ENCODE measurements around the gene CBX2.
A peak's percentile ranks its signal among the peaks of the same experiment; 100 is the strongest.

CBX2 gene

DNA sequence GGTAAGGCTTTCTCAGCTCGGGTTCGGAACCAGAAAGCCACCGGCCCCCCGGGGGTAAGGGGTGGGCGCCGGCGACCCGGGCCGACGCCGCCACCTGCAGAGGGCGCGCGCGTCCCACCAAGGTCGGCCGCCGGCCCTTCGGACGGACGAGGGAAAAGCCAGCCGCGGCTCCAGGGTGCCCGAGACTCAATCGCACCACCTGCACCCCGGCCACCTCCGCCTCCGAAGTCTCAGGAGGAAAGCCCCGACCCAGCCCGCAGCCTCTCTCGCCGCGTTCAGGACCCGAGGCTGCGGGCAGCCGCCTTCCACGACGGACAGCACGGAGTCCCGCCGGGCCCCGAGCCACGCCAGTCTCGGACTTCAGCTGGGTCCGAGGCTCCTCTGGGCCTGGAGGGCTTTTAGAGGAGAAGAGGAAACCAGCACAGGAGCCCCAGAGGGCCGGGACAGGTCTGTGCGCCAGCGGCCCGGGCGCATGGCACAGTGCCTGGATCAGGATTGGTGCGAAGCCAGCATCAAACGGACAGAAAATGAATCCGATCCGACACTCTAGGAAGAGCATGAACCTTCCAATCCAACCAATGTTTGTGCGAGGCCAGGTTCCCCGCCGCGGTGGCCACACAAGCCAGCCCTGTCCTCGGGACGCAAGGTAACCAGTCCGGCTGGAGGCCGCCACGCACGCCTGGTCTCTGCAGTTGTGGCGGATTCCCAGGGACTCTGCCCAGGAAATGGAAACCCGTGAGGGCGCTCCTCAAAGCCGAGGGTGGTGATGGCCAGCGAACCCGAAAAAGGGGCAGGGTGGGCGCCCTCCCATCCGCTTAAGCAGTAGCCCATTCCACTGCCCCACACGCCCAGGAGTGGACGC is 12.2 kb downstream of the CBX2 start:
- DNase-seq: no peak

- DNase-seq: no peak
These were observed 13.1 kb downstream of the CBX2 start for GRCh38 chr17:79790805-79791734.

- DNase-seq: no peak
These were observed 13.8 kb downstream of the CBX2 start for GRCh38 chr17:79791735-79792161.

- no peak for DNase-seq
These were observed 14.5 kb downstream of the CBX2 start for GRCh38 chr17:79792341-79792871.

DNA sequence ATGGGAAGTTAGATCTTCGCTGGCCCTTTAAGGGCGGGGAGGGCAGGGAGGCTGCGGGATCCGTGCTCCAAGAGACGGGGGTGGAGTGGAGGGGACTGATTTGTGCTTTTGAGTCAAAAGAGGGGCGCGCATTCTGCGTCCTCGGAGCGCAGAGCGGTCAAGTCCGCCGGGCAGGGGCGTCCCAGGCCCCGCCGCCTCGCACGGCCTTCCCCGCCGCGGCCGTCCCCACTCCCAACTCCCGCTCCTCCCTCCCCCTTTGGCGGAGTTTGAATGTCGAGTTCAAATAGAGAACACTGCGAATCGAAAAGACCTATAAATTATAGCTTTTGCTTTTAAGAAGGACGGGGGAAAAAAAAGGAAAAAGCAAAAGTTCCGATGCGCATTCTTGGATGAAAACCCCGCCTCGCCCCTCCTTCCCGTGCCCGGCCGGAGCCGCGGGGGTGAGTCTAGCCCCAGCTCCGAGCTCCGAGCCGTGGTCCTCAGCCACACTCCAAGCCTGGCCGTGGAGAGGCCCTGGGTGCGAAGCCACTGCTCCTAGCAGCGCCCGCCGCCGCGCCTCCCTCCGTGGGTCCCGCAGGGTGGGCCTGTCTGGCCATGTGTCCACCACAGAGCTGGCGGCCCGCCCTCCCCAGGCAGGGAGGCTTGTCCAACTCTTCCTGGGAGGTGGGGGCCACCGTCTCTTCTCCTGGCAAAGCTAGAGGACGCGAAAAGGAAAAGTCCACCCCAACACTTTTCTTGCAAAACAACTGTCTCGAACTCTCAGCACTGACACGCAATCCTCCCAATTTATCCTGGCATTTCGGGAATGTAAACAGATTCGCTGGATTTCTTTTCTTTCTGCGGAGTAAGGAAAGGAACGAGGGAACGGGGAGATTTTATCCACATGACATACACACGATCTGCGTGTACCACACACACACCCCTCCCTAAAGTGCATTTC is 15.3 kb downstream of the CBX2 start:
- no peak for DNase-seq

DNA sequence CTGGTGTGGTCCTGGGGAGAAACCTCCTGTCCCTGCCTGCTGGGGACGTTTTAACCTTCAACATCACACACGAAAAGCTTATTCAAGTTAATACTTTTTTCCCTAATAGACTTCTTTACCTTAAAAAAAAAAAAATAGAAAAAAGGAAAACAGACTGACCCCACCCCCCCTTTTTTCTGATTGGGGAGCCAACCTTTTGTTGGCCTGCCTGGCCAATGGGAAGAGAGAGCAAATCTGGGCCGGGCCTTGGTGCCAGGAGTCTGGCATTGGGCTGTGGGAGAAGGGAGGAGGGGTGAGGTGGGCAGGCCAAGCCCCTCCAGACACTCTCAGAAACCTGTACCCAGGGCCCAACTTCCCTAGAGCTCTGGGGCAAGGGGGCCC is 16.0 kb downstream of the CBX2 start:
- no peak for DNase-seq

DNA sequence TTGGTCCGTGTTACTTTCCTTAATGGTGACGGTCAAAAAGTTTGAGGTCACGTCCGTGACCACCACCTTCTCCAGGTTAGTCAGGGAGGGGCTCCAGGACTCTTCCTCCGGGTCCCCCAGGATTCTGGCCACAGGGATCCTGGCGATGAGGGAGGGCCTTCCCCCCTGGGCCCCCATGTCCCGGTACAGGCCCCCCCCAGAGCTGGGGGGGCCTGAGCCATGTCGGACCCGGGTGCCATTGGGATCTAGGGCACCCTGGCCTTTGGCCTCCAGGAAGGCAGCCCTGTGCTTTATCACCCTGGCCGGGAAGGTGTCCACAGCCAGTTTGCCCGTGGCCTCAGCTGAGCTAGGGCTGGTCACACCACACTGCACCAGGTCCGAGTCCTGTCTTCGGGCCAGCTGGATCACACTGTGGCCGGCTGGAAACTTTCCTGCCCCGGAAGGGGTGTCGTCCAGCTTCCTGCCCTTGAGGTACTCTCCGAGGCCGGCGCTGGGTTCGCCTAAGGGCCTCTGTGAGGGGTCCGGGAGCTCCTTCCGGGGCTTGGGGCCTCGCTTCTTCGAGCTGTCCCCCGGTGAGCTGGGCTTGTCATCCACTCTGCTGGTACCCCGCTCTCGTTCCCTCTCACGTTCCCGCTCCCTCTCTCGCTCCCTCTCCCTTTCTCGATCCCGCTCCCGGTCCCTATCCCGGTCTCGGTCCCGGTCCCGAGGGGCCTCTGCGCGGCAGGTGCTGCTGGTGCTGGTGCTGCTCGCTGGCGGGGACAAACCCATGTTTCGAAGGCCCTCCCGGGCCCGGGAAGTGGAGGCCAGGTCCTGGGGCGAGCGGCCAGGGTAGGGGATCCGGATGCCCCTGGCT is 16.9 kb downstream of the CBX2 start:
- DNase-seq: no peak

DNA sequence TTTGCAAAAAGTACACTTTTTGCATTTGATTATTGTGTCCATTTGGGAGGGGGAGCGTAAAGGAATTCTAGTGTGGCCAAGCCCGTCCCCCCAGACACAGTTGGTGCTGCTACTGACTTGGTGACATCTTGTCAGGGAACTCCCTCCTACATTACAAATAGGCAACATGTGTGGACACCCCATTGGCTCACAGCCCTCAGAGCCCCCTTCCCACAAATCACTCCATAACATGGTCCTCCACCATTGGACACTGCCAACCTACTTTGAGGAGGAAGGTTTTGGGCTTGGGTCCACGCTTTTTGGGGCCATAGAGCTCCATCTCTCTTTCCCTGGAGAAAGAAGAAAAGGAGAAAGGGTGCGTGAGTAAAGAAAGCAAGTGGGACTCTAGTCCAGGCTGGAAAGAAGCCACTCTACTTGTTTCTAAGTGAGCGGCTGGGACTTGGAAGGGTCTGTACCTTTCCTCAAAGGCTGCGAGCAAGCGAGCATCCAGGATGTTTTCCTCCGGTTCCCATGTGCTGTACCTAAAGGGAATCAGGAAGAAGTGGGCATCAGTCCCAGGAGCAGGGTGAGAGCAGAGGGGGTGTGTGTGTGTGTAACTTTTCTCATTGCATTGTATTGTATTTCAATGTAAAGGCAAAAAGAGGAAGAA is 18.0 kb downstream of the CBX2 start:
- DNase-seq: no peak

DNA sequence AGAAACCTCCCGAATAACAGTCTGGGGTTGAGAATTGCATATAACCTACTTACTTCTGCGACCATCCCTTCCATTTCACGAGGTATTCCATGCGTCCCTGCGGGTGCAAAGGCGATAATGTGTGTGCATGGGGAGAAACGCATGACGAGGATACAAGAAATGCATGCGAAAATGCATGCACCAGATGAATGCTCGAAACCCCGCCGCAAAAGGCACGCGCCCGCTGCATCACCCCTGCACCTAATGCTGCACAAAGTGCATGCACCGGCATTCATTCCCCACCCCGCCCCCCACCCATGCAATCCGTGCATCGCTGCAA is 18.5 kb downstream of the CBX2 start:
- no peak for DNase-seq

DNA sequence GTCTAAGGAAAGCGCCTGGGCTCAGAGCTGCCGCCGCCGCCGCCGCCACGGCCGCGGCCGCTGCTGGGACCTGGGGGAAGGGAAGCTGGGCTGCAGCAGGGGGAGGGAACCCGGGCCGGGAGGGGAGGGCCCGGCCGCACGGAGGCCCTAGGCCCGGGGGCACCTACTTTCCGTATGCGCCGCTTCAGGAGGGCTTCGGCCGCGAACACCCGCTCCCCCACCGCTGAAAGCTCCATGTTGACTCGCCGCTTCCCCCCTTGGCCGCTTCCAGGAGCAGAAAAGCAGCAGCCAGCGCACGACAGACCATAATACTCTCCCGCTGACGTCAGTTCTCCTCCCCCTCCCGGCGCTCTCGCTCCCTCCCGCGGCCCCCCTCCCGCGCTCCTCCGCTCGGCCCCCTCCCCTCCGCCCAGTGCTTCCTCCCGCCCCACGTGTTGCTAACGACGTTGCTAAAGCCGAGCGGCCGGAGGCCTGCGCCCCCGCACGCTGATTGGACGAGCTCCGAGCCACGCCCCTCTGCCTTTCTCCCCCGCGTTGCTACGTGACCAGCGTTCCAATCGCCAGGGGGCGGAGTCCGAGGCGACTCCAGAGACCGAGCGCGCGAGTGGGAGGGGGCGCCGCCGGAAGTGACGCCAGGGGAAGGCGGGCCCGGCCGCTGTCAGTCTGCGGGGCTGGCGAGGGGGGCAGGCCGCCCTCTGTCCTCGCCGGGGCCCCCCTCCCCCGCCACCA is 19.0 kb downstream of the CBX2 start, which contains the start of gene CBX8:
Gene CBX8 (minus strand): TSS at position 315 of the 729 bp plus-strand sequence. CDS start 79 bp downstream, at position 236.
- DNase-seq: peak; percentile 97

DNA sequence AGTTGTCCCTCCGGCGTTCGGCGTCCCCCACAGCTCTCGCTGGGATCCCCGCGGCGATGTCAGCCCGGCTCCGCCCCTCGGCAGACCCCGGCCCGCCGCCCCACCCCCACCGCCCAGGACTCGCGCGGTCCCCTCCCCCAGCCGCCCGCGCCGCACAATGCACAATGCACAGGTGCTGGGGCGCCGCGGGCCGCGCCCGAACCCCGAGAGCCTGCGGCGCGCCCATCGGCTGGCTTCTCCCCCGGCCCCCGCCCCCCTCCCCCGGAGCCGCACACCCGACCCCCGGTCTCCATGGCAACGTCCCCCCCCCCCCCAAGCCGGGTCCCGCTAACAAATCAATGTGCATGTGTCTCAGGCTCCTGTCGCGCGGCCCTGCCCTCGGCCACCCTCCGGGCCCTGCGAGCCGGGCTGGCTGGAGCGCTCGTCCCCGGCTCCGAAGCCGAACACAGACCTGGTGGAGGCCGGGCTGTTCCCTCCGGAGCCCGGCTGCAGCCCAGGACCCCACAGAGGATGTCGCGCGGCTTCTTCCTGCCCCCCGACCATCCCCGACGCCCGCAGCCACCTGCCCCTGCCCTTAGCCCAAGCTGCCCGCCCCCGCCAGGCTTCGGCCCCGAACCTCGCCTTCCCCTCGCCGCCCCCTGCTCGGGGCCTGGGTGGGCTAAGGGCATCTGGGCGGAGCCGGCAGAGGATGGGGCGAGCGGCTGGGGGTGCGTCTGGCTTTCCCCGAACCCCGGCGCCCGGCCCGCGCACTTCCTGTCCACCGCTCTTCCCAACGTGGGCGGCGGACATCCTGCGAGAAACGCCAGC is 19.7 kb downstream of the CBX2 start:
- DNase-seq: no peak

DNA sequence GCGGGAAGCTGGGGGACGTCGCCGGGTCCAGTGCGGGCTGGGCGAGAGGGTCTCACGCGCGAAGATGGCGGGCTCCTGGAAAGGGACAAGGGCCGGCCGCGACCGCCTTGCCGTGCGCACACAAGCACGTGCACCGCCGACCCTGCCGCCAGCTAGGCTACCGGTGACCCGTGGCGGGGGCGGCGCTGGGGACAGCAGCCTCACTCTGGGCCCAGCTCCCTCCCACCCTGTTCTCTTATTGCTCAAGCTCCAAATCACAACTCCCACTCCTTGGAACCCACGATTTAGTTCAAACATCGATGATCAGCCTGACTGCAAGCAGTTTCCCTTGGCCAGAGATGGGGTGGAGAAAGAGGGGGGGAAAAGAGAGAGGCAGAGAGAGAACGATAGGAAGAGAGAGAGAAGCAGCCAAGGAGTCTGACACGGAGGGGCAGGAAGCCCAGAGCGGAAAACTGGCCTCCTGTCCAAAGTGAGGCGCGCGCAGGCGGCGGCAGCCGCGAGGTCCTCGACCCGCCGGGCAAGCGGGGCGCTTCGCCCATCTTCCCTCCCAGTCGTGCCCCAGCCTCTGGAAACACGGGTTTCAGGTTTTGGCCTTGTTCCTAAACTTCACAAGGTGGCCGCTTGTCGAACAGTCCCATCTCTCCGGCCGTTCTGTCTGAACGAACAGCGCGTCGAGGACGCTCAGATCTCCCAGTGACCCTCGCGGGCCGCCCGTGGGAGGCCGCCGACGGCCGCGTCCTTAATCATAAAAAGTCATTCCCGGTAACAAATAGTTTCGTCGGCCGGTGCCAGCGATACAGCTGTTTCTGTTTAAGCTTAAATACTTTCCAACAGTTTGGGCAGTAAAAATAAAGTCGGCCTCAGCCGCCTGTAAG is 20.6 kb downstream of the CBX2 start:
- DNase-seq: no peak

- DNase-seq: no peak
These were observed 21.2 kb downstream of the CBX2 start for GRCh38 chr17:79799174-79799537.

GRCh38 chr17:79799538-79800324 is 21.8 kb downstream of the CBX2 start:
- no peak for DNase-seq

DNA sequence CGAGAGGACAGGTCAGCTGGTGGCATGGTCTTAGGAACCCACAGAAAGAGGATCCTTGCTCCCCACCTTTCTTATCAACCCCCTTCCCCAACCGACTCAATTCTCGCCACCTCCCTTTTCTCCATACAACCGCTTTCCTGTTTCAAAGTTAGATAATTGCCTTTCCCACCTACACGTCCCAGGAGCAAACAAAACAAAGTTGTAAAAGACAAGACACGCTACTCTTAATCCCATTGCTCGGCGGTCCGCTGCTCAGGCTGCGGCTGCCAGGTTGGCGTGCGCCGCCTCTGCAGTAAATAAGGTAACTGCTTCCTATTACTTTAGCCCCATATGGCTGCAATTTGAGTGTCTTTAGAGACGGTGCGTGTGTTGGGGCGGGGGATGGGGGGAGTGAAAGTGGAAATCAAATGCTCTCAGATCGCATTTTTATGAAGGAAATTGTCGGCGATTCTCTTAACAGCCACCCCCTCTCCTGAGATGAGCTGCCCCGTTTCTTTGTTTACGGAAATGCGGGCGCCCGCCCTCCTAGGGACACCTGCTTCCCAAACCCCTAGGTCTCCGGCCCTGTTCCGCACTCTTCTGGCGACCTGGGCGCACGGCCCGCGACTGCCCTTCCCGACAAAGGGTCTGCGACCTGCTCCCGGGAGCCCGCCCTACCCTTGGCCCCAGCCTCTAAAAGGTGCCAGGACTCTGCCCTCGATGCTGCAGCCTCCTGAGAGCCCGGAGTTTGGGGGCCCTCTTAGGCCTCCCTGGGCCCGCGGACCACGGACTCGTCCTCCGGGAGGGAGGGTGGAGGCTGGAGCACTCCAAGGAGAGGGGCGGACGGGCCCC is 22.6 kb downstream of the CBX2 start:
- DNase-seq: no peak

All from NCI-H1417 treated with DMSO at 0.1 percent for 48 hours (cell line).